GM12891 (cell line): ENCODE measurements around the gene GRM8.

Experiments used
- POLR2A ChIP-seq: IDR thresholded peaks from 2 replicates; pipeline ENCODE4 v1.6.1; 2011; ENCODE audit warnings: low read depth, low read length, control low read depth
- TAF1 ChIP-seq: IDR thresholded peaks from 2 replicates; pipeline ENCODE4 v1.6.1; 2011; ENCODE audit warnings: low read depth, low read length, control low read depth

DNA sequence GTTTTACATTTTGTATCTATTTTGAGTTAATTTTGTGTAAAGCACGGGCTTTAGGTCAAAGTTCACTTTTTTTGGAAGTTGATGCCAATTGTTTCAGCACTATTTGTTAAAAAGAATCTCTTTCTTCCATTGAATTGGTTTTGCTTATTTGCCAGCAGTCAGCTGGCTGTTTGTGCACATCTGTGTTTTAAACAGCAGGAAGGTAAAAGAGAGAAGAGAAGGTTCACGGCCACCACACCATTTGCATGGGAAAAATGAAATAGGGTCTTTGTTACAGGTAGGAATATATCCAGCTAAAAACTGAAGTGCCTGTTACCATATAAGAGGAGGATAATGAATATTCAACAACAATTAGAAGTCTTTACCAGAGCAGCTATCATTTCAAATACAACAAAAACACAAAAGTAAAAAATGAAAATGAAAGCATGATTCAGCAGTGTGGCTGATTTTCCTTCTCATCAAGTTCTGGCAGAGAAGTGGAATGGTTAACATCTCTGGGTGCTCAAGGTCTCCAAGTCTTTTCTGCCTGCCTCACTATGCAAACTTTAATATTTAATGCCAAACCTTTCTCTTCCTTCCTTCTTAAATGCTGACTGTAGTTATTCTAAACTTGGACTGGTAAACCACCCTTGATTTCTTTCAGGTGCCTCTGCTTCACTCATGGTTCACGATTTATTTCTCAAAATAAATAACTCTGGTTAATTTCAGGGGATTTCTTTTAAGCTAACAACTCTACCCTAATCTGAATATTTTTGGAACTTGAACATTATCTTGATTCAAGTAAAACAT, 841.5 kb downstream of the GRM8 start:
- TF ChIP-seq POLR2A (no peak), TAF1 (no peak)
